OCI-M2 (cell line): ENCODE data around the gene DHFR2.
"Not testable (repeated sequence)": the region's sequence is repeated elsewhere in the genome, so short reads cannot be mapped to it uniquely, and the experiment has no call there.

ENCODE experiments used
- DNase-seq: peaks from one replicate; lab custom pipeline; 2025; ENCODE audit not compliant: unreplicated experiment; lab: John Stamatoyannopoulos, UW

Gene DHFR2

DNA sequence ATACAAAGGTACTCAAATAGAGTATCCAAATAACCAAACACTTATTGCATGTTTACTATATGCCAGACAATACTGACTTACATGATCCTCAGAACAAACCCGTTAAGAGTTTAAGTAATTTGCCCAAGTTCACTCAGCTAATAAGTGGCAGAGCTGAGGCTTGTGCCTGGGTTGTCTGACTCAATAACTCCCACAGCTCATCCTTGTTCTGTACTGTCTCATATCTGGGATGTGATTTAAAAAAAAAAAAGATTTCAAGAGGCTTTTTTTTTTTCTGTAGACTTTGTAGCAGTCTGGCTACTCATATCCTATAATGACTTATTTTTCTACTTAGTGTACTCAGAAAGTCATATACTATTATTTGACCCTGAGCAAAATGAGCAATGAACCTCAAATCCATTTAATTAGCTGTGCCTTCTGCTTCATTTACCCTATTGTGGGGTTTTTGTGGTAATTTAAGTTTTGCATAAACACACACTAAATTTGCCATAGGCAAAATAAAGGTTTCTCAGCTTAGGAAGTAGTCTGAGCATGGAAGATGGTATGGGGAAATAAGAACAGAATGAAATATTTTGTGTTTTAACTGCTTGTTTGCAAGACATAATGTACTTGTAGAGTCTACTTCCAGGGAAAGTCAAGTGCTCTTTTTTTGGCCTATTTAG, 3.2 kb upstream of the DHFR2 start:
- DNase-seq = no peak

DNA sequence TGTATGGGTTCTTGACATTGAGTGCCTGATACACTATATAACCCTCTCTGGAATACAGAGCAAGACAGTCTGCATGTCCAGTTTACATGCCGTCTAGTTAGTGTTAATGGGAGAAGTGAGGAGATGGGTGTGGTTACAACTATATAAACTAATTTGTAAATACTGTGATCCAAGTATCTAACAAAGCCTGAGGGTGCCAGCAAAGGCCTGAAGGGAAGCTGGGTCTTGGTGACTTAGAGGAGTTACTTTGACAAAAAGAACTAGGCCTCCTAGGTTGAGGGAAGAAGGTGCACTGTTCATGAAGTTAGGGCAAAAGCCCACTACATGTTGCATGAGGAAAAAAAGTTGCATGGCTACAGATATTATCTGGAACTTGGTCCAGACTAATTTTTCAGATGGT, 2.4 kb upstream of the DHFR2 start:
- DNase-seq = no peak

DNA sequence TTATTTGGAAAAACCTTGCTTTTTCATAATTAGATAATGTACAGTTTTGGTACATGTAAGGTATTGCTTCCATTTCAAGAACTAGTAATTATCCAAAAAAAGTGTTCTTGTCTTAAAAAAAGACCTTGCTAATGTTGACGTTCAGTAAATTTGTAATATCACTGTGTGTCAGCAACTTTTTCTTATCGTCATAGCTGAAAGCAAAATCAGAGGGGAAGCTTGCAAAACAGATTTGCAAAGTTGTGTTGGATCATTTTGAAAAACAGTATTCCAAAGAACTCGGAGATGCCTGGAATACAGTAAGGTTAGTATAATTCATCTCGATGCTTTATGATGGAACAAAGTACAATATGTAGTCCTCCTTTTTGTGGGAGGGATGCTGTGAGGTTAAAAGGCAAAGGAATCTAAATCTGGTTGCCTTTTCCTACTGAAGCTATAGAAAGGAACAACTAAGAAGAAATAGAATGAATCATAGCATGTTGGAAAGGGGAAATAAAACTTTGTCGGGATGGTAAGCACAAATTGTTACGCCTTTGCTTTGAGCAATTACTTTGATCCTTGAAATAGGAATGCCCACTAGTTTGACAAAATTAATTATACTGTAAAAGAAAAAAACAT, 1.6 kb upstream of the DHFR2 start:
- no peak for DNase-seq

DNA sequence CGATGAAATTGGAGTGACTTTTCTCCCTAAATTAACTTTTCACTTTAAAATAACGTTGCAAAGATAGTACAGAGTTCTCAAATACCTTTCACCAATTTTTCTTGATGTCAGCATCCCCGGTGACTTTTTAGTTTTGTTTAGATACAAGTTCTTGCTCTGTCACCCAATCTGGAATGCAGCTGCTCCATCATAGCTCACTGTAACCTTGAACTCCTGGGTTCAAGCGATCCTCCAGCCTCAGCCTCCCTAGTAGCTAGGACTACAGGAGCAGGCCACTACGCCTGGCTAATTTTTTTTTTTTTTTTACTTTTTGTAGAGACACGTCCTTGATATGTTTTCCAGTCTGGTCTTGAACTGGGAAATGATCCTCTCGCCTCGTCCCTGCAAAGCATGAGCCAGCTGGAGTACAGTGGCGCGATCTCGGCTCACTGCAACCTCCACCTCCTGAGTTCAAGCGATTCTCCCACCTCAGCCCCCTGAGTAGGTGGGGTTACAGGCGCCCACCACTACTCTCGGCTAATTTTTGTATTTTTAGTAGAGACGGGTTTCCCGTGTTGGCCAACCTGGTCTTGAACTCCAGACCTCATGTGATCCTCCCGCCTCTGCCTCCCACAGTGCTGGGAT, 892 bp upstream of the DHFR2 start:
- DNase-seq = no peak

DNA sequence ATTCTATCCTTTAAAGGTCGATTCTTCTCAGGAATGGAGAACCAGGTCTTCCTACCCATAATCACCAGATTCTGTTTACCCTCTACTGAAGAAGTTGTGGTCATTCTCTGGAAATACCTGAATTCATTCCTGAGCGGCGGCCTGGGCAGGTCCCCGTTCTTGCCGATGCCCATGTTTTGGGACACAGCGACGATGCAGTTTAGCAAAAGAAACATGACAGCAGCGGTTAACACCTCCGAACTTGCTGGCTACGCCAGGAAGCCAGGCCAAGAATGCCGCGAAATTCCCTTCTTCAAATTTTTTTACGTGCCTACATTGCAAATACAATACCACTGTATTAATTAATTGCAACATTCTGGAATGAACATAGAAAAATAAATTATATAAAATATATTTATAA, 1.4 kb downstream of the DHFR2 start:
- DNase-seq = no peak

DNA sequence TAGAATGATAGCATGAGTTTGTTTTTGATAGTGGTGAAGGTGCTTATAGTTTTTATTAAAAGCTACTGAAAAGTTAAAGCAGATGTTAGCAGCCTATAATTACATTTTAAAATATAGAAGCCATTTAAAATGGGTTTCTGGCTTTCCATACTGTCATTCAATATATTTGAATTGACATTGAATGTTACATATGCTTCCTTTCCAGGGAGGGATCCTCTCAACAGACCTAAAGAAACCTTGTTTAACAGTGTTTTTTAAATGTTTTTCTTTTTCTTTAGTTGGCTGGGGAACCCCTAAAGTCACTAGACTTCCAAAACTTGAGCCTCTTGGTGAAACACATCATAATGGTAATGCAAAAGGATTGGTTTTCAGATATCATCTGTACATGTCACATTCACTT, 12.2 kb downstream of the DHFR2 start:
- DNase-seq = no peak

DNA sequence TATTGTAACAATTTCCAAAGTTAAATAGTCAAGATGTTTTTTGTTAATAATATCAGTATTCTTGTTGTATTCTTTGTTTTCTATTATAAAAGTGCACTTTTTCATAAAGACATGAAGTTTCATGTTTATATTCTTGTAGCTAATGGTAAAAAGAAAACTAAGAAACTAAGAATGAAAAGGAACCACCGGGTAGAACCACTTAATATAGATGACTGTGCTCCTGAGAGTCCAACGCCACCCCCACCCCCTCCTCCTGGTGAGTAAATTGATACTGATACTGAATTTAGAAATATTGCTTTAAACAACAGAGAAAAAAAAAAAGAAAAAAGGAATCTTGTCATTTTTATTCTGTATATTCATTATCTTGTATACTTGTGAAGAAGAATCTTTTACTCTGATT, 13.4 kb downstream of the DHFR2 start:
- no peak for DNase-seq

DNA sequence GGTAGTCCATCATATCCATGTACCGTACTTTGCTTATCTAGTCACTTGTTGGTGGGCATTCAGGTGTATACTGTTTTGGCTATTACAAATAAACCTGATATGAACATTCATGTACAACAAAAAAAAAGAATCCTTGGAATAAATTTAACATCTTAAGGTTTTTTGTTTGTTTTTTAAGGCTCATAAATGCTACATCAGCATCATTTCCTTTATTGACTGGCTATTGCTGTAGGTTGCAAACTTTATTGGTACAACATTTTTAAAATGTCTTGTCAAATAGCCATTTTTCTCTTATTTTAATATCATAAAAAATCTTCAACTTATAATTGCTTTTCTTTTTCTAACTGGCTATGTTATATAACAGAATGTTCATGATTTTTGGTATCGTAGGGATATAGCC, 16.2 kb downstream of the DHFR2 start:
- DNase-seq = no peak

DNA sequence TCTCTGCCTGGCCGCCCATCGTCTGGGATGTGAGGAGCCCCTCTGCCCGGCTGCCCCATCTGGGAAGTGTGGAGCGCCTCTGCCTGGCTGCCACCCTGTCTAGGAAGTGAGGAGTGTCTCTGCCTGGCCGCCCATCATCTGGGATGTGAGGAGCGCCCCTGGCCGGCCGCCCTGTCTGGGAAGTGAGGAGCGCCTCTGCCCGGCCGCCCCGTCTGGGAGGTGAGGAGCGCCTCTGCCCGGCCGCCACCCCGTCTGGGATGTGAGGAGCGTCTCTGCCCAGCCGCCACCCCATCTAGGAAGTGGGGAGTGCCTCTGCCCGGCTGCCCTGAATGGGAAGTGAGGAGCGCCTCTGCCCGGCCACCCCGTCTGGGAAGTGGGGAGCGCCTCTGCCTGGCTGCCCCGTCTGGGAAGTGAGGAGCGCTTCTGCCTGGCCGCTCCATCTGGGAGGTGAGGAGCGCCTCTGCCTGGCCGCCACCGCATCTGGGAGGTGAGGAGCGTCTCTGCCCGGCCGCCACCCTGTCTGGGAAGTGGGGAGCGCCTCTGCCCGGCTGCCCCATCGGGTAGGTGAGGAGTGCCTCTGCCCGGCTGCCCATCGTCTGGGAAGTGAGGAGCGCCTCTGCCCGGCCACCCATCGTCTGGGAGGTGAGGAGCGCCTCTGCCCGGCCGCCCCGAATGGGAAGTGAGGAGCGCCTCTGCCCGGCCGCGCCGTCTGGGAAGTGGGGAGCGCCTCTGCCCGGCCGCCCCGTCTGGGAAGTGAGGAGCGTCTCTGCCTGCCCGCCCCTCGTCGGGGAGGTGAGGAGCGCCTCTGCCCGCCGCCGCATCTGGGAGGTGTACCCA, 18.4 kb downstream of the DHFR2 start:
- not testable (repeated sequence) for DNase-seq

DNA sequence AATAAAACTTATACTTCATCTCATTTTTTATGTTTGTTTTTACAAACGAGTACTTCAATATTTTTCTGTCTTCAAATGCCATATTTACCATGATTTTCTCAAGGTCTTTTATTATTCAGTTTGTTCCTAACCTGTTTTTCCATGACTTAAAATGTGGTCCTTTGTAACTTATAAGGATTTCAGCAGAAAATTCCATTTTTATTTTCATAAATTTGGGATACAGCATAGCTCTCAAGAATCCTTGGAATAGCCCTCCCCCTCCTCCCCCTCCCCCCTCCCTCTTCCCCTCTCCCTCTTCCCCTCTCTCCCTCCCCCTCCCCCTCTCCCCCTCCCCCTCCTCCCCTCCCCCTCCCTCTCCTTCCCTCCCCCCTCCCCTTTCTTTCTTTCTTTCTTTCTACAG, 19.4 kb downstream of the DHFR2 start:
- no peak for DNase-seq

DNA sequence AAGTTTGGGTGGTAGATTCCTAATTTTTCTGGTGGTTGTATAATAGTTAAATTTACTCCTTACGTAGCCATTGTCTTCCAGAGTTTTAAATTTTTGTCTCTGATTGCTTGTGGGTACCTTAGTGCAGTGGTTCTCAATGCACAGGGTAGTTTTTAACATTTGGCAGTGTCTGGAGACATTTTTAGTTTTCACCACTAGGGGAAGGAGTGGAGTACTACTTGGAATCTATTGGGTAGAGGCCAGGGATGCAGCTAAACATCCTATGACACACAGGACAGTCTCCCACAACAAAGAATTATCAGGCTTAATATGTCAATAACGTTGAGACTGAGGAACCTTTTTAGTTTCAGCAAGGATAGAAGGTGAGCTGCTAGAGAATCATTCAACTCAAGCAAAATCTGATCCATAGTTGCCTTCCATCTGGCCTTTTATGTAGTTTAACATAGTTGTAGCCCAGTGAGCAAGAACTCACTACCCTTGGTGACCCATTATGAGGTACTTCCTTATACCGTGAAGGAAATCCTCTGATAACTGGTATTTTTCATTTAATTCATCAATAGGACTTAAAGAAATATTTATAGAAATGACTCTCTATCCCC, 25.7 kb downstream of the DHFR2 start:
- DNase-seq = no peak

DNA sequence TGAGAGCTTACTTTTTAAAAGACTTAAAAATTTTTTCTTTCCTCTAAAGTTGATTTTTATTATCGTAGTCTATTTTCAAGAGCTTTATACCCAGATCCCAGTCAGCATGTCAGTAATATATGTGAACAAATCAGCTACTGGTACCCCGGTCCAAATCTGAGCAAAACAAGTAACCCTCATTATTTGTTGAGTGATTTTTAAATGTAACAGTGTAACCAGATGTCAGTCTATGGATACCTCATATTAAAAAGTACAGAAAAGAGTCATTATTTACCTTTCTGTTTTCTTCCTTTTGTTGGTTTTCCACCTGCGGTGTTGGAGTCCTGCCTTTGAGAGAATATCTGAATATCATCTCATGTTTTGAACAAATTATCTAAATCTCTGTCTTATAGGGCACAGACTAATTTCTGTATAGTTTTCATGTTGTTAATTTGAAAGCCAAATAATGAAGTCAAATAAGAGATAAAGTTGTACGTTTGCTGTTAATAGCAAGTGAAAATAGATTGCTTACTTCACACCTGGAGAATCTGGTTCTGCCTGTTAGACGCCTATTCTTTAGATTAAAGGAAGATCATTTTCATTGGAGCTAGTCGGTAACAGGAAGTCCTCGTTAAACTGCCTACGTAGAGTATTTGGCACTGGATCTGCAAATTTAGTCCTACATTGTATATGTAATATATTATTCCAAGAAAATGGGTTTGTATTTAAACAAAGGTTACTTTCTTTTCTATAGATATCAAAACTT, 34.5 kb downstream of the DHFR2 start, which contains the start of gene STX19:
TSS of gene STX19 (minus strand) at position 505 of the 745 bp plus-strand sequence. CDS start 13,328 bp downstream, outside the sequence.
- no peak for DNase-seq

DNA sequence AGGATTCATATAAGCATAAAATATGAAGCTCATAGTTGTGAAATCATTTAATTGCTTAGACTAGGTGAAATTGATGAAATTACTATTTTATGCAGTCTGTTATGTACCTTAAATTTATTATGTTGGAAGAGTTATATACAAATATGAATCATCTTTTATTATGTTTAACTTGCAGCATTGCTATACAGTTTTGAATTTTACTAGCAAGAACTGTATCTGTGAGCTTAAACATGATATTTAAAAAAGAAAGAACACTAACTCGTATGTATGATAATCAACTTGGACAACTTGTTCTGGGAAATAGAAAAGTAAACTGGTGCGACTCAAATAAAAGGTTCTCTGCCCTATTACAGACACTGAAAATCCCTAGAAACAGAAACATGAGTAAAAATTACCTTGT, 36.1 kb downstream of the DHFR2 start:
- DNase-seq = no peak

DNA sequence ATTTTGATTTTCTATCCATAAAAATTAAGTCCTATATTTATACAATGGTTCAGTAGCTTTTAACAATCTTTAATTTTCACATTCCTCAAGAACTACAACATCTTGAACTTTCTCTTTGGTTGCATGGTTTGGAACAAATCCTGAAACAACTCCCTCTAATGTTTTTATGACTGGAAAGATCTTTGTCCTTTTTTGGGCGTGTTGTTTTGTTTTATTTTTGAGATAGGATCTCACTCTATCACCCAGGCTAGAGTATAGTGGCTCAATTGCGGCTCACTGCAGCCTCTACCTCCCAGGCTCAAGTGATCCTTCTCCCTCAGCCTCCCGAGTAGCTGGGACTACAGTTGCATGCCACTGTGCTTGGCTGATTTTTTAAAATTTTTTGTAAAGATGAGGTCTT, 38.3 kb downstream of the DHFR2 start:
- no peak for DNase-seq

DNA sequence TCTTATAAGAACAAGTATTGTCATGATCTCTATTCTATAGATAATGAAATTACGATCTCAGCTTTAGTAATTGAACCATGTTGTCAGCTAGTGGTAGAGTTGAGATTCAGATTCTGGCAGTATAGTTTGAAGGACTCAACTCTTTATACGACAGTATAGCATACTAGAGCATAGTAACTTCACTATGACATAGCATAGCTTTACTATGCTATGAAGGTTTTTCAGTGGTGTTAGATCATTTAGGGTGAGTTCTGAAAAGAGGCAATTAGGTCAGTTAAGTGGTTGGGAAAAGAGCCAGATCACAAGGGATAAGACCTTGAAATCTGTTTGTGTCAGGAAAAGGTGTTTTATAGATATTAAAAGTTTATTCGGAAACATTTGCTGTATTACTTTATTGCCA, 42.4 kb downstream of the DHFR2 start:
- no peak for DNase-seq

DNA sequence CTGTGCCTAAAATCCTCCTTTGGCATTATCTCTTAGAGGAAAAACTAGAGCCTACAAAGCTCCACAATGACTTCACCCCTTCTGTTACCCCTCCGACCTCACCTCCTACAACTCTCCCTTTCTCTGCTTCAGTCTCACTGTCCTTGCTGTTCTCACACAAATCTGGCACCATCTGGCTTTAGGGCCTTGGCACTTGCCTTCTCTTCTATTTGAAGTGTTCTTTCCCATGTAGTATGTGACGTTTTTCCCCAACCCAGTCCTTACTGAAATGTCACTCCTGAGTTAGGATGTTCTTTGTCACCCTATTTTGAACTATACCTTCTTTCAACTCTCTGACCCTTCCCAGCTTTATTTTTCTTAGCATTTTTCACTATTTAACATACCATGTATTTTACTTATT, 43.1 kb downstream of the DHFR2 start:
- no peak for DNase-seq

DNA sequence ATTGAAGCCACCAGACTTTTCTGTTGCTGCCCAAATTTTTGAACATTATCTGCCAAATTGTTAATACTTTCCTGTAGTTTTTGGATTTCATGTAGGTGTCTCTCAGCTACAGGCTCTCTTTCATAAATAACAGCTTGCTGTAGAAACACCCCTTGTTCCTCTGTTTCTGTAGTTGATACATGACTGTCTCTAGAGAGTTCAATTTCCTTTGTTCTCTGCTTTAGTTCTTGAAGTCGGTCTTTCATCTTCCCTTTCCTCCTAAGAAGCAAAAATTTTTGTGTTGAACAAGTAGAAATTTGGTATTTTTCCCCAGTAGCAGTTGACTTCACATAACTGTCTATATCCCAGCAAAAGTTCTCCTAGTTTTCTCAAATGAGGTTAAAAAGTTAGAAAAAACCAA, 47.7 kb downstream of the DHFR2 start:
- no peak for DNase-seq

DNA sequence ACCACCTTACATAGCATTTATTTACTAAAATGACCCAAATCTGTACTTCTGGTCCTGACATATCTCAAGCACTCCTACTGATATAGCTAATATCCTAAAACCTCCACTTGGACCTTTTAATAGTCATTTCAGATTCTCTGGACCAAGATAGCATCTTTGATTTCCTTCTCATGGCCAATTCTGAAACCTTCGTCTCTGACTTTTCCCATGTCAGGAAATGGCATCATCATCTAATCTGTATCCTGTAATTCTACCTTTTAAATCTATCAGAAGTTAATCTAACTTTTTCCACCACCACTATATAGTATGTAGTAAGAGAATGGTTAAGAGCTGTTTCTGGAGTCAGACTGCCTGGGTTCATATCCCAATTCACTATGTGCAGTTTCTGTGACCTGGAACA, 50.5 kb downstream of the DHFR2 start:
- no peak for DNase-seq

DNA sequence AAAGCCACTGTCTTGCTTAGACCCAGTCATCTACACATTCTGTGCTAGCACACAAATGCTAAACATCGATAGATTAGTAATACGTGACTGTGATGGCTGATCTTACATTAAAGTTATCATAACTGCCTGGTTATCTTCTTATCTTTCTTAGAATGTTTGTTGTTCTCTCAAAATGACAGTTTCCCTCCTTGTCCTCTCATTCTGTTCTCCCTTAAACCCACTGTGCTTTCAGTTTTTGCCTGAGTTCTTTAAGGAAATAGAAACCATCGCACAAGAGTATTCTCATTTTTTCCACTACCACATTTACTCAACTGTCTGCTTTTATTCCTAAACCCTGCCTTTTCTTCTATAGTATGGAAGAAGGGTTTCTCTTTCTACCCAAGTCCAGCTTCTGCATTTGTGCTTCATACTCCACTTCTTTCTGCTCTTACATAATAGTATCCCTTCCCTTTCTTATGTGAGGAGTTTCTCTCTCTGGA, 51.4 kb downstream of the DHFR2 start:
- DNase-seq = no peak

DNA sequence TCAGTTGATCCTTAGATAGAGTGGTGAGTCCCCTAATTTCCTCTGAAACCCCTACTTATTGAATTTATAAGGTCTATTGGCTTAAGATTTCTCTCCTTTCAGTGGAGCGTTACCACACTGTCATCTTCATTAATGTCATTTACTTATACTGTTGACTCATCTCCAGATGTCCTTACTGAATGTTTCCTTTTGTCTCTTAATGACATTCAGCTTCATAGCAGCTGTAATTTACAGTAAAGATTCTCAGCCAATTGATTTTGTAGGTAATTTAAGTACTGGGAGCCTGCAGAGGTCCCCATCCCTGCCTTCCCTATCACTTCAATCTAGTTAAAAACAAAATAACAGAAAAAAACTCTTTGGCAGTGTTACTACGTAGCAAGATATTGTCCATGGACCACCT, 53.1 kb downstream of the DHFR2 start:
- no peak for DNase-seq
